Activated CD4-positive, alpha-beta T cell treated with anti-CD3 and anti-CD28 coated beads for 24 hours (primary cell): Measurements from ENCODE around the gene ZBTB22.
"Not testable (repeated sequence)": the region's sequence is repeated elsewhere in the genome, so short reads cannot be mapped to it uniquely, and the experiment has no call there.

Experiments
- DNase-seq, 2 donors: peaks; one replicate each; pipeline ENCODE4 v3.0.0-alpha.2; 2020; ENCODE audit warnings: low read depth in 2 of 2

The ZBTB22 gene

DNA sequence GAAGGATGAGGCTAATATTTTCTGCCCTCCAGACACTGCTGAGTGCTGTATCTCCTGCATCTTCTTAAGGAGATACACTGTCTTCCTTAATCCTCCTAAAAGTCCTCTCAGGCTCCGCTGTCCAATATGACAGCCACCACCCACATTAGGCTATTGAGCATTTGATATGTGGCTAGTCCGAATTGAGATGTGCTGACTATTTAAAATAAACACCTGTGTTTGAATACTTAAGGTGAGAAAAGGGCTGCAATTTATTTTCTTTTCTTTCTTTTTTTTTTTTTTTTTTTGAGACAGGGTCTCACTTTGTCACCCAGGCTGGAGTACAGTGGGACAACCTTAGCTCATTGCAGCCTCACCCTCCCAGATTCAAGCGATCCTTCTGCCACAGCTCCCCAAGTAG lies 15.7 kb downstream of the ZBTB22 start:
- DNase-seq, result no peak

DNA sequence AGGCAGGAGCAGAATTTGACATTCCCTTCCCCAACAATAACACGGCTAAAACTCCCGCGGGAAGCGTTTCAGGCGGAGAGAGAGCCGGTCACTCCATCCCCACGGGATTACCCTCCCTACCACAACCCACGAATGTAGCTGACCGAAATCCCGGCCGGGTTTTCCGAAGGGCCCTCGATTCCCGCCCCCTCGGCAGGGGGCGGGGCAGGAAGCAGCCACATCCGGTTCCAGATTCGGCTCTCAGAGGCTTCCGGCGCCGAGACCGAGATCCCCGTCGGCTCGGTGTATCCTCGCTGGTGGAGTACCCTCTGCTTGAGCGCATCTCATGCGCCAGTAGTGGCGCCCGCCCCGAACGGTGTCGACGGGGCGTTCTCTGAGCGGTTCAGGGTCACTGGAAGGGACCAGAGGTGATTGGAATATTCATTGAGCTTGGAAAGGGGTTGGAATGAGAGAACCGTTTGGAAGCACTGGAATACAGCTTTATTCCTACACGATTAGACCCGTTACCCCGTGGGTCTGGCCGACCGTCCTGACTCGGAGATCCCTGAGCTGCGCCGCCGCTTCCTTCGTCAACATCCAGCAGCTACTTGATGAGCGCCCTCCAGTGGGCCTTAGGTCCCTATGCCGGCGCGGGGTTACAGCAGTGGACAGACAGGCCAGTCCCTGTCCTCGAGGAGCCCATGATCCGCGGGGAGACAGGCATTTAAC lies 18.2 kb downstream of the ZBTB22 start:
- DNase-seq, result peak; percentile 90 to 91

DNA sequence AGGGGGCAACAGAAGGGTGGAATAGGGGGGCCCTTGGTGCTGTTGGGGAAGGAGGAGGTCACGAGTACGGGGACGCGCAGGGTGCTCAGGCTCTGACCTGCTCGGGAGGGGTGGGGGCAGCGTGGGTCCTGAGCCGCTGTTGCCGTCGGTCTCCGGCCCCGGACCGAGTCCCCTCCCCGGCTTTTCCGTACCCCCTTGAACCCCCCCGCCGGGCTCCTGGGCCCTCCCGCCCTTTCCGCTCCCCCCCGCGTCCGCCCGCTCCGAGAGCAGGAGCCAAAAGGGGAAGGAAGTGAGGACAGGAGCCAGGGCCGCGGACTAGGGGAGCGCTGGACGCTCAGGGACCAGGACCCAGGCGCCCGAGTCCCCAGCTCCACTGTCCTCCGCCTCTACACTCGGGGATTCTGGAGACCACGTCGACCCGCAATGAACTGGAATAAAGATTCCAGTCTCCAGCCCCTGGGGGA lies 18.7 kb downstream of the ZBTB22 start, which contains the start of gene RGL2:
Gene RGL2 (minus strand): TSS at position 170 of the 464 bp plus-strand sequence. CDS start 332 bp downstream, outside the sequence.
- DNase-seq, result no peak

DNA sequence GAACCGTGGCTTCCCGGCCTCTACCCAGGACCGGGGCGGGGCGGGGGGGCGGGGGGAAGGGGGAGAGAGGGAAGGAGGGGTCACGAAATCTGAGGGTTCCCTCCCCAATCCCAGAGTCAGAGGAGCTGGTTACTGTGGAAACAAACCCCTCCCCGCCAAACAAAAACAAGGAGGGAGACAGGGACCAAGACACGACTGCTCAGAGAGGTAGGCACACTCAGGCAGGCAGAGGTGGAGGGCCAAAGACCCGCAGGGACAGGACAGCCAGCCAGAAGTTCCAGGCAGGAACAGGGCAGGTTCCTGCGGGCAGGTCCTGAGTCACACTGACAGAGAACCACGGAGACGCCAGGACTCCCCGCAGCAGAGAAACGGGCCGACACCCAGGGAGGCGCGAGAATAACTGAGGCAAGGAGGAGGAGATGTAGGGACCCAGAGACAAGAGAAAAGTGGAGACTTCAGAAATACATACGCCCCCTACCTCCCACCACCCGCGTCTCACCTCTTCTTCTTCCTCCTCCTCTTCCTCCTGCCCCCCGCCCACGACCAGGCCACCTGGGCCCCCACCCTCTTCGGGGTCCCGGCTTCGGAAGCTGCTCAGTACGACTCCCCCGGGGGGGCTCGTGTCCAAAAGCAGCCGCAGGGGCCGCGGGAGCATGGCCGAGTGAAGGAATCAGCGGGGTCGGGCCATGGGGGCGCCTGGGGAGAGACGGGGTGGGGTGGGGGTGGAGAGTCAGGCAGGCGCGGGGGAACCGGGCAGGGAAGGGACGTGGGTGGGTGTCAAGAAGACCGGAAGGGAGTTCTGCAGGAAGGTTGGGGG lies 19.4 kb downstream of the ZBTB22 start:
- DNase-seq, result no peak

DNA sequence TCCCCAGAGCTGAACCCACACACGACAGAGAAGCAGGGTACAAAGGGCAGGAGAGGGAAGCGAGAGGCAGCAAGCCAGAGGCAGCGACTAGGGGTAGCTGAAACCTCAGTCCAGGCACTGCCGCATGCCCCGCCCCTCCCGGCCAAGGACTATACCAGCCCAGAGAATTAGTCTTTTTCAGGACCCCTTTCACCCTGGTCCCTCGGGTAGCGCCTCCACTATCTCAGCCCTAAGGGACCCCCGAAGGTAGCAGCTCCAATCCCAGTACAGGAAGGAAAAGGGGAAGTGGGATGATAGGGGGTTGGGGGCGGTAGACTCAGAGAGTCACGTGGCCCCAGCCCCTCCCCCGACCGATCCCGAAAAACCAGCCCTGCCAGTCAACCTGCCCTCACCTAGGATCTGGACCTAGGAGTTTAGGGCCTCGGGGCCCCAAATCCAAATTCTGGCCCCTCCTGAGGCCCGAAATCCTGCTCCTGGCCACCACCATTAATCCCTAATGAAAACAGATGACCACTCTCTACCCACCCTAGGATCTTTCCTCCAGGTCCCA lies 20.1 kb downstream of the ZBTB22 start:
- DNase-seq, result no peak

DNA sequence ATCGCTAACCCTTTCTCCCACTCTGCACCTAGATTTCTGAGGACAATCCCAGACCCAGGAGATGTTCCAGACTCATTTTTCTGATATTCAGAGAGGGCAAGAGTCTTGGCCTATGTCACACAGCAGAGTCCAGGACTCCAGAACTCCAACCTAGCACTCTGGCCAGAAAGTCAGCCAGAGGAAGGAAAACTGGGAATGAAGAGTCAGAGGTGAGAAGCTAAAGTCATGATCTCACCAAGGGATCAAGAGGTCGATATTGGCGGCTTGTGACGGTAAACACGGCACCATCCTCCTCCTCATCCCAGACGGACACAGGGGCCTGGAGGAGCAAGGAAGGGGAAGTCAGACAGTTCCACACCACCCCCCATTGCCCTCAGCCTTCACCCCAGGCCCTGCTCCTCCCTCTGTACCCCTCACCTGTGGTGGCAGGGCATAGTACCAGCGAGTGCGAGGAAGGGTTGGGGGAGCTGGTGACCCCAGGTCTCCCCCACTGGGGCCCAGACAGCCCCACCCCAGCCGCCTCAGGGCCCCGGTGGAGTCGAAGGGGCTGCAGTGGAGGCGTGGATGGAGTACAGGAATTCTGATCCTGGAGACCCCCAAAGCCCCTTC lies 20.6 kb downstream of the ZBTB22 start:
- DNase-seq, result no peak

DNA sequence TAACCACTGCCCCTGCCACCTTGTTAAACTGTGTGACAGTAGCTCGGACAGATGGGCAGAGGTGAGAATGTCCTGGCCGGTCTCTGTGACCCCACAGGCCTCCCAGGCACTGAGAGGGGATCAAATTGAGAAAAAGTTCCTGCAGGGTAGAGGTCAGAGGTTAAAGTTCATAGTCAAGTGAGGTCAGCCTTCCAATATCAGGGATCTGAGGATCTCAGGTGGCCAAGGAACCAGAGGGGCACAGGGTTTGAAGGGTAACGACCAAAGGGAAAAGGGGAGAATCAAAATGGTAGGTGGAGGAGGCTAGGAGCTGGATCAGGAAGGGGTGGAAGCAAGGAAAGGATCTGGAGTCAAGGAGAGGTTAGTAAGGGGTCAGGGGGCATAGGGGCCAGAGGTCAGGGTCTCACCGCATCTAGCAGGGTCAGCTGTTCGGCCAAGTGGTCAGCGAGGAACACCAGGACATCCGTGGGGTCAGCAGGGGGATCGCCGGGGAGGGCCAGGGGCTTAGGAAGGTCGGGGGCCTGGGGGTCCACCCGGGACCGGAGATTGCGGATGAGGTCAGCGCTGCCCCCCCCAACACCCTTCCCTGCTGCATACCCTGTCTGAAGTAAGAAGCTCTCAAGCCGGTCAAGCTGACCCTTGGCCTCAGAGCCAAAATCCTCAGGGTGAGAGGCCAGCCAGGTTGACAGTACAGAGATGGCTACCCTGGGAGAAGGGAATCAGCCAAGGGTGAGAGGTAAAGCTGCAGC lies 21.7 kb downstream of the ZBTB22 start:
- no peak for DNase-seq

DNA sequence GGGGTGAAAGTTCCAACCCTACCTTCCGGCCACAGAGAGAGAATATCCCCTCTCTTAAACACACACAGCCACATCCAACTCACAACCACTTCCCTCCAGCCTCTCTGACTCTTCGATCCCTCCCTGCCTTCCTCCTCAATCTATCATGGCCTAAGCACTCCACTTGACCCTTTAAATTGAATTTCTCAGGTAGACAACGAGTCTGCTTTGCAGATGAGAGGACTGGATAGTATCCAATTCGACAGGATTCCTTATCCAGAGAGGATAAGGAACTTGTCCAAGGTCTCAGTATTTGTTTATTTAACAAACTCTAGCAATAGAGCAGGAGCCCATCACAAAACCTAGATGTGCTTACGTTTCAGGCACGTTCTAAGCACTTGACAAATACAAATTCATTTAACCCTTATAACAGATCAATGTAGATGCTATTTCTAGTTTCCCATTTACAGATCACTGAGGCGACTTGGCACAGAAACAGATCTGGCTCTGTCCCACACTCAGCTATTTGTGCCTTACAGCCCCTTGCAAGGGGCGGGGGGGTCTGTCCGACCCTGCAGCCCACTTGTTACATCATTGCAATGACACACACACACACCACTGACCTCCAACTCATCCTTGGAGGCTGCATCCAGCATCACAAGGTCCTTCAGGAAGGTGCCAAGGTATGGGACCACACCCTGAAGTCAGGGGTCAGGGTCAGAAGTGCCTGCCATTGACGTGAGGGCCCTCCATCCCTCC lies 23.3 kb downstream of the ZBTB22 start:
- no peak for DNase-seq

DNA sequence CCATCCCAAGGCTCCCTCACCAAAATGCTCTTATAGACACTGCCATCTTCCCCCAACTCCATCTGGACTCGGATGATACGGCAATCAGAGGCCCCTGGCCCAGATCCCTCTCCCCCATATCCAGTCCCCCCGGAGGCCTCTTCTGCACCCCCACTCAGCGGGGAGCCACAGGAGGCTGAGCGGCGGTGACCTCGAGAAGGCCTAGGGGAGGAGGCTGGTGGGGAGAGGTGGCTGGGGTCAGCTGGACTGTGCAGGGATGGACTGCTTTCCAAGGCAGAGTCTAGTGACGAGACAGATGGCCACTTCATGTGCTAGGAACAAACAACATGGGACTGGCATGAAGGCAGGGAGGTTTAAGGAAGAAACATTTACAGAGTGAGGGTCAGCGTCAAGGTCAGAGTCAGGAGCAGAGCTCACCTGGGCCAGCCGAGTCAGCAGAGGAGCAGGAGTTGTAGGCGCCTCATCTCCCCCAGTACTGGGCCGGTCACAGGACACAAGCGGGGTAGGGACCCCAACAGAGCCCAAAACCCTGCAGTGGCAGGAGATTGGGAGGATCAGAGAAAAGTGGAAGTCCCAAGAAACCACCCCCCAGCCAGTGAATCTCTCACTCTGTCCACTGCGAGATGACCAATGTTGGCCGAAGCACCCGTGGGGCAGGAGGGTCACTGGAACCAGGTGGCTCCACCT lies 24.4 kb downstream of the ZBTB22 start:
- DNase-seq, result no peak

DNA sequence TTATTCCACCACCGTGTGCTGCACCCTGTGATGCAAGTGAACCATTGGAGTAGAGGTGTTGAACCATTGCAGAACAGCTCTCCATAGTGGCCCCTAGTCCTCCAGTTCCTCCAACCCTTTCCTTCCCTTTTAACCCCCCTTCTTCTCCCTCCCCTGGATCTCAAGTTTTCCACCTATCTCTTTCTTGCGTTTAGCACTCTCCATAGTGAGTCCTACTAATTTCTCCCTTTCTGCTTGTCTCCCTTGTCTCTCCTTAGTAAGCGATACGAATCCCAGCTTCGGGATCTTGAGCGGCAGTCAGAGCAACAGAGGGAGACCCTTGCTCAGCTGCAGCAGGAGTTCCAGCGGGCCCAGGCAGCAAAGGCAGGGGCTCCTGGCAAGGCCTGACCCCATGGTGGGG lies 27.1 kb downstream of the ZBTB22 start:
- no peak for DNase-seq

DNA sequence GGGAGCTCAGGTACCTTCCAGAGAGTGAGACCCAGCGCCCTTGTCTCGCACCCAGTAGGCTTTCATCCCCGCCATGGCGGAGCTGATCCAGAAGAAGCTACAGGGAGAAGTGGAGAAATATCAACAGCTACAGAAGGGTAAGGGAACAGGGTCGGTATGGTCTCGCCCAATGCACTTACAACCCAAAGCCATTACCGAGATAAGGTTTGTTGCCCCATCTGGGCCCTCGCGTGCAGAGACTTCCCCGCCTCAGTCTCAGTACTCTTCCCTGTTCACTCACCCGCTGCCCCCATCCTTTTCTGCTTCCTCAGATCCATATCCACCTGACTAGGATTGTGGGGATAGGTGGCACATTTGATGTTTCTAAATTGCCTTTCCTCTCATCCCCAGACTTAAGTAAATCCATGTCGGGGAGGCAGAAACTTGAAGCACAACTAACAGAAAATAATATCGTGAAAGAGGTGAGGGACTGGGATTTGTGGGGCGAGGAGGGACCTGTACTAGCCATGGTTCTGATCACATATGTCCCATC lies 27.7 kb downstream of the ZBTB22 start:
- DNase-seq, result no peak

DNA sequence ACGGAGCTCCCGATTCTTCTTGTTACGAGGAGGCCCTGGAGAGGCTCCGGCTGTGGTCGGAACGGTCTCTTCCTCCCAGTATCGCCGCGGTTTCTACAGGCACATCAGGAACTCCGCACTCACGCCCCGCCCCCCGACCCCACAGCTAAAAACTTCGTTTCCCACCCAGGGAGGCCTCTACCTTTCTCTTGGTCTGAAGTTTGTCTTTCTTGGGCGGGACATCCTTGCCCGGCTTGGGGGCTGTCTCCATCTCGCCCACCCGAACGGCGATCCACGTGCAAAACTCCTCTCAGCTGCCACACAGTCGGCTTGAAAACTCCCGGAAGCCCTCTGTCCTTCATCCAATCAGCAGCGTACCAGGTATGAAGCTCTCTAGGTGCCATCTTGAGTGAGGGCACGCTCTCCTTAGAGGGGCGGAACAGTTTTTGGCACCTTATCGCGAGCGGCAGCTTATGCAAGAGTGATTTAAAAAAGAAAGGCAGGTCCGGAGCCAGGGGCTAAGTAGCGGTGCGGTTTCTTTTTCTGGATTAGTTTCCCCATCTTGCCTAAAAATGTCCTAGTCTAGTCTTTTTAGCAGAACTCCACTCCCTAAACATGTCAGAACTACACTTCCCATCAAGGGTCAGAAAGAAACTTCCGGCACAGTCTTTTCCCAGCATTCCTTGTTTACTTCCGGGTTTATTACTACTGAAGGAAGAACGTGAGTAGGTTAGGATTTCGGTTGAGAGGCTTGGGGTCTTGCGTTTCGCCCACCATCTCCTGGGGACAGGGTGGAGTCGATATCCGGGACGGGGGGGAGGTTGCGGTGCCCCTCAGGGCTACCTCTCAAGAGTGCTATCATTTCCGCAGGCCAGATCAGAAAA lies 28.4 kb downstream of the ZBTB22 start, which contains the start of the genes PFDN6 and WDR46:
Gene PFDN6 (plus strand): TSS at position 681 of the 863 bp plus-strand sequence. CDS start 256 bp downstream, outside the sequence.
Gene WDR46 (minus strand): TSS at position 319 of the 863 bp plus-strand sequence. CDS start 69 bp downstream, at position 250.
- DNase-seq, result peak; percentile 60 to 70

DNA sequence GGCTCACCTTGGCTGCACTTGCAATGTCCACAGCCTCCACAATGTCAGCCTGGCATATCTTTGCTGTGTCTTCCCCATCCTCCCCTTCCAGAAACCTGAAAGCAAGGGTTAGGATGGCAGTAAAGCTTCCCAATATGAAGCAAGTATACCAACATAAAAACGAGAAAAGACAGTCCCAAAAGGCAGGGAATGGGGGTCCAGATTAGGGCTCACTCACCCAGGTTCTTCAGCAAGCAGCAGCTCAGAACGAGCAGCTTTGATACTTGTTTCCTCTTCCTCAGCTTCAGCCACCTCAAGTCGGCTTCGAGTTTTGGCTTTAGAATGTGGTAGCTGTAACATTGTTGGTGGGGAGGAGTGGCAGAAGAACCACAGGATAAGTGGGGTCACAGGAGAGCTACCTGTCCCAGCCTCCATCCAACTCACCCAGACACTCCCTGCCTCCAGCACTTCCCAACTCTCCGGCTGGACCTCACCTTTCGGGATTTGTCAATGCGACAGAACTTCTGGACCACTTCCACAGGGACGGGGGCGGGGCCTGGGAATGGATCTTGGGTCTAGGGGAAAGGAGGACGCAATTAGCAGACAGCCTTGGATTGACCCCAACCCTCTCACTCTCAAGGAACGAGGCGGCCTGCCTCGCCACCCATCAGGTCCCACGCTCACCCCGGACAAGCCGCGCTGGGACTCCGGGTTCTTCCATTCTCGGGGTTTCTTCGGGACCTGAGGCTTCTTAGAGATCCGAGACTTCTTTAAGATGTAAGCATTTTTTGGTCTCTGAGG lies 29.2 kb downstream of the ZBTB22 start:
- no peak for DNase-seq

DNA sequence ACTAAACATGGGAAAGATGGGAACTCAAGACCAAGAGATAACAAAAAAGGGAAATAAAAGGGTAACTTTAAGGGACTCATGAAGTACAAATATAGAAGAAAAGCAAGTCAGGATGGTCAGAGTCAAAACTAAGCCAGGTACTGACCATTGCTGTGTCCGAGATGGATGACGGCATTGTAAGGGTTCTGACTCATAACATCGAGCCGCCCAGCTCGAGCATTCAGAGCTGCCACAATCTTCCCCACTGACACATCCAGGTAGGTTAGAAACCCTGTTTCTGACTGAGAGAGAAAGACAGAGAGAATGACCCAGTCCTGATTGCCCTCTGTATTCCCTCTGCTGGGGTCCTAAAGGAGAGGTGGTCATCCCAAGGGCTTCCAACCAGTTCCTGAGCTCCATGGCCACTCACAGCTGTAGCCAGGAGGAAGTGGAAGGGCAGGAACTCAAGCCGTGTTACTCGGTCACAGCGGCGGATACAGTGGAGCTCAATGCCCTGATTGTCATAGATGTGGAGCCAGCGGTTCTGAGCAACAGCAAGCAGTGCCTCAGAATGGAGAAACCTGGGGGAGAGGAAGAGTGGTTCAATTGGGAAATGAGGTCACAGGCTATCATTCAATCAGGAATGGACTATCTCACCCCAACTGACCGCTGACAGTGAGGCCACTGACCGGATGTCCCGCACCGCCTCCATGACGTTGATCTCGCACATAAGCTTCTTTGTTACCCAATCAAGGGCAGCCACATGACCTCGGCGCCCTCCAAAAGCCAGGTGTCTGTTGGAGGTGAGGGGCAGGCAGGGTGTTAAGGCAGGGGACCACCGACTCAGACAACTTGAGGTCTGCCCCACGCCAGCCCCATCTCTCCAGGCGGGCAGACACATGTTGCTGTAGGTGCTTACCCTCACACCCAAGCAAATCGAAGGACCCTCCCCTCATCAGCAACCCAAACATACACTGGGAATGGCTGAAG lies 30.3 kb downstream of the ZBTB22 start:
- no peak for DNase-seq

DNA sequence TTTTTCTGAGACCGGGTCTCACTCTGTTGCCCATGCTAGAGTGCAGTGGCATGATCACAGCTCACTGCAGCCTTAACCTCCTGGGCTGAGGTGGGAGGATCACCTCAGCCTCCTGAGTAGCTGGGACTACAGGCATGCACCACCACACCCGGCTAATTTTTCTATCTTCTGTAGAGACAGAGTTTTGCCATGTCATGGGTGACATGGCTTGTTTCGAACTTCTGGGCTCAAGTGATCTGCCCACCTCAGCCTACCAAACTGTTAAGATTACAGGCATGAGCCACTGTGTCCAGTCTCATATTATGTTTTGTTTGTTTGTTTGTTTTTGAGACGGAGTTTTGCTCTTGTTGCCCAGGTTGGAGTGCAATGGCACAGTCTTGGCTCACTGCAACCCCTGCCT lies 32.3 kb downstream of the ZBTB22 start:
- not testable (repeated sequence) for DNase-seq

DNA sequence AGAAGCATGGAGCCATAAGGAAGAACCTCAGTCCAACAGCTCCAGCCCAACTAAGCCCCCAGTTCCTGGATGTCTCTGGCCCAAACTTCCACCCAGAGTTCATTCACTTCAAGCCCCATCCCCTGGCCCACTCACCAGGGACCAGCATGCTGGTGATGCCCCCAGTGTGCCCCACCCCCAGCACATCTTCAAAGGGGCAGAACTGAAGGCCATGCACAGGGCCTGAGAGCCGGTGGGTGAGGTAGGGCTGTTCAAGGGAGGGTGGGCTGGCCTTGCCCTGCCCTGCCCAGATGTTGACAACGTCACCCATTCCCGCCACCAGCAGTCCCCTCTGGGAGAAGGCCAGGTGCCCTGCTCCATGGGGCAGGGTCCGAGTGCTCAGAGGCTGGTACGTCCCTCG lies 37.0 kb downstream of the ZBTB22 start:
- no peak for DNase-seq
